GM19328 (cell line): ENCODE results near the gene RTL10.

ENCODE experiments used
- ATAC-seq: cut with Tn5 transposase; IDR thresholded peaks from one replicate; pipeline ENCODE4 v1.9.1; 2021; ENCODE audit warnings: mild to moderate bottlenecking, moderate library complexity; ENCODE audit not compliant: unreplicated experiment

RTL10 gene

DNA sequence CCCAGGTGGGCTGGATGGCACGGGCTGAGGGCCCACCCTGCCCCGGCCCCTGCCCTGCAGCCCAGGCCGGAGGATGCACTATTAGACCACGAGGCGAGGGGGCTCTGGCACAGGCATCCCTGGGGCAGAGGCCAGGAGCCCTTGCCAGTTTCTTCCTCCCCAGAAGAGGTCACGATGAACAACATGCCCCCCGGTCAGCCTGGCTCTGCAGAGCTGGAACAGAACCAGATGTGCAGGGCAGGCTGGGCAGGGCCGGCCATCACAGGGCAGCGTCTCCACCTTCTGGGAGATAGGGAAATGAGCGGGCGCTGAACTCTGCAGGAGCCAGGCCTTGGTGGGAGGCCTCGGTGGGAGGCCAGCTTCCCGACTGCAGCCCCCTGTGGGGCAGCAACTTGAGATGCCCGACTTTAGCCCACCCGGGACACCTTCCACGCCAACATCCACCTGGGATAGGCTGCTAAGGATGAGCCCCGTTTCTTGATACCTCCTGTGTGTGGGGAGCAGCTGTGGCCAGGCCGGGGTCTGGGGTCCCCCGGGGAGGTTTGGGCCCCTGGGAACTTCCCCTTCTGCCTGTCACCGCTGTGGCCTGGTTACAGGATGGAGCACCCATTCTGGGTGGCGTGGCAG is 21.8 kb upstream of the RTL10 start:
- ATAC-seq, result no peak

DNA sequence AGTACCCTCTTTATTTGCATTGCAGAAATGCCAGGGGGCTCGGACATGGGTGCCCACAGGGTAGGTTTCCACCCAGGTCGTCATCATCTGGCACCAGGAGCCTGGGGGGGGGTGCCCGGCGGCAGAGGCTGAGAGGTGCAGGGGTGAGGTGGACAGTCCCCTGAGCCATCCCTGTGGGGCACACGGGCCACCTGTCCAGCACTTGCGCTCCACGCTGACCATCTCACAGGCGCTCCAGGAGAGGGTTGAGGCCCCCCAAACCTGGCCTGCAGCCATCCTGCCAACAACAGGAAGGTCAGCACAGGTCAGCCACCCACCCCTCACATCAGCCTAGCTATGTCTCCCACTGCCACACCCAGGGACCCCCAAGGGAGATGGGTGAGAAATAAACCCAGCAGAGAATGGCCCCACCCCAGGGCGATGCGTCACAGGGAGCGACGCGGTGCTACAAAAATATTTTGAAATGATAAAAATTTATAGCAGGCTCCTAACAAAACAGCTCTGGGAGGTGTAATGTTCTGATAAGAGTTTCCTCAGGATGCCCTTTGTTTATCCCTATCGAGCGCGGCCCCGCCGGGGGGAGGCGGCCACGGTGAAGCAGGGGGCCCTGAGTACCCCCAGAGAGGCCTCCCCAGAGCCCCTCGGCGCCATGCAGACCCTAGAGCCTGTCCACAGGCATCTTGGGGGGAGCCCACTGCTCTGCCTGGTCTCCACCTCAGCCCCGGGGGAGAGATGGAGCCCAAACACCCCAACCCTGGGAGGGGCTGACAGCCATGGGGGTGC is 21.0 kb upstream of the RTL10 start:
- no peak for ATAC-seq

DNA sequence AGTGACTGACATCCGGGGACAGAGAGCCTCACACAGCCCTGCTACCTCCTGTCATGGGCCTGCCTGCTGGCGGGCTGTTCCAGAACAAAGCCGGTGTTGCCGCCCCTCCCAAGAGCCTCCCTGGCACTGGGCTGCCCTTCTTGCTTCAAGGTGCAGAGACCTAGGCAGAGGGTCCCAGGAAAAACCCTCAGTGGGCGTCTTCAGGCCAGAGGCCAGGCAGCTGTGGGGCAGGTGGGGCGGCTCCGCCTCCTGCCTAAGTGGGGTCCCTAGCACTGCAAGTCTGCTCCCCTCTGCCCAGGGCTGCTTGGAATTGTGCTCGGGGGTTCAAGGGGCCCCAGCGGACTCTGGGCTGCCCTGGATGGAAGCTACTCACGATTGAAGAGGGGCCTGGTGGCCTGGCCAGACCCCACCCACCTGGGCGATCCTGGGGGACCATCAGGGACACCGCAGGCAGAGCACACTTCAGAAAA is 20.4 kb upstream of the RTL10 start:
- ATAC-seq, result no peak

DNA sequence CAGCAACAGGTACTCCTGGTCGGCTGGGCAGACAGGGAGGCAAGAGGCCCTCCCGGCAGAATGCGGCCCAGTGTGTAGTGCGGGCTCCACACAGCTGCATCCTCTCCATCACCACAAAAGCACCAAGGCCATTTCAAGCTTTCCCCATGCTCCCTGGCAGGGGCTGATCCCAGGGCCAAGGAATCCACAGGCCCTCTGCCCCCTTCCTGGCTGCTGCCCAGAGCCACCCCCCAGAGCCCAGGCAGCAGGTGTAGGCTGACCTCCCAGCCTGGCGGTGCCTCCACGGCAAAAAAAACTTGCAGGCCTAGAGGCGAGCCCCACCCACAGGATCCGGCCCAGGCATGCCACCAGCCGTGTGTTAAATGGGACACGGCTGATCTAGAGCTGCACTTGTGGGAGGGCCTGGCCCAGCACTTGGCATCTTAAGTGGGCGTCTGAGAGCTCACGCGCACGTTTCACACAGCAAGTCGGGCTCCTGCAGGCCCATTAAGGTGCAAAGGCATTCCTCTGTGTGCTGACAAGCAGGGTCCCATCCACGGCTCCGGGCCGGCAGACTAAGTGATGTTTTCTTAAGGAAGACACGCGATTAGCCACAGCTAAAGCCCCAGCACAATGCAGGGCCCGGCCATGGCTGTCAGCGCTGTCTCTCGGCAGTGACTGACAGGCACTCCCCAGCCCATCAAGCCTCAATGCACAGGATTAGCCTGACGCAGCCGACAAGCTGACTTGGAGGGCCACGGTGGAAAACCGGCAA is 19.8 kb upstream of the RTL10 start:
- no peak for ATAC-seq

DNA sequence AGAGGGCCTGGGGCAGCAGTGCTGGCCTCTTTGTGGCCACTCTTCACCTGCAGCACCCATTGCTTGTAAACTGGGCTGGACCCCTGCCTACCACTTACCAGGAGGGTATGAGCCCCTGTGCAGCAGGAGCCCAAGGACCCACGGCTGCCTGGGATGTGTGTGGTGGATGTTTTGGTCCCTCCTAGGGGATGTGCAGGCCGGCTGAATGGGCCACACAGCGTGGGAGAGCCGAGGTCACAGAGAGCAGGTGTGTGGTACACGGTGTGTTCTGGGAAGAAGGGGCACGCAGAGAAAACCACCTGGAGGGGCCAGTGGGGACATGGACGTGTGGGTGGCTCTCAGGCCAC is 19.3 kb upstream of the RTL10 start:
- ATAC-seq, result no peak

DNA sequence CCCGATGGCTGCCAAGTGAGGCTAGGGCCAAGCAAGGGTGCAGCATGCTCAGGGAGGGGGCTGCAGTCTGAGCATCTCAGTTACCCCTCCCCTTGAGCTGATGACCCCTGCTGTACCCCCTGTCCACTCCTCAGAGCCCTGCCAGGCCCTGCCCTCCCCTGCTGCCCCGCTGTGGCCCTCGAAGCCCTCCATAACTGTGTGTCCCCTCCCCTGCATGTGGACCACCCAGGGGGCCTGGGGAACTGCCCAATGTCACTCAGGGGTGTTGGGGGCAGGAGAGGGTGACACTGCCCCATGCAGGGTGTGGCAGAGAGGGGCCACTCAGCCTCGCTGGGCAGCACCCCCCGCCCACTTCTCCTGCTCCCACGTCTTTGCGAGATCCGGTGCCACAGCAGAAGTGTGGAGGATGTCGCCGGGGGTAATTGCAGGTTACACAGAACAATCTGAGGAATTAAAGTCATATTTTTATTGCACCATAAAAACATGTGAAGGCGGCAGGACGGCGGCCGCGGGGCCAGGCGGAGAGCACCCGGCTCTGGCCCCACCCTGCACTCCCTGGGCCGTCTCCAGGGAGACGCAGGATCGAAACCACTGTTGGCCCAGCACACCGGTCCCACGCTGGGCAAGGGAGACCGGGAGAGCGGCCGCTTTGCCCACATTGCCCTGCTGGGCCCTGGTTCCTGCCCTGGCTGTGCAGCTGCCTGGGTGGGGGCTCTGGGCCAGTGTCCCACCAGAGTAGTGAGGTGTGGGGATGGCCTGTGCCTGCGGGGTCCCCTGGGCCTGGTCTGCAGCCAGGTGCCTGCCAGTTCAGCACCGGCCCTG is 18.7 kb upstream of the RTL10 start:
- no peak for ATAC-seq

DNA sequence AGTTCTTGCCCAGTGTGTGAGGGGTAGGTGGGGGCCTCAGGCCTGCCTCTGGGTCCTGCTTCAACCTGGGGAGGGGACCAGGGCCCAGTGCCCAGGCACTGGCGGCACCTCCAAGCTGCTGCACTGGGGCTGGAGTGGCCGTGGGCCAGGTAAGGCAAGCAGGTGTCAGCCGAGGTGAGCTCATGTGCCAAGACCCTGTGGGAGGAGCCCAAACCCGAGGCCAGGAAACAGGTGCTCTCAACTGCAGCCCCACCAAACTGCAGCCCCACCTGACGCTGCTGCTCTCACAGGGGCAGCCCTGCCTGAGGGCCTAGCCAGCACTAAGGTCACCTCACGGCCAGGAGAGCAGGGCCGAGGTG is 18.1 kb upstream of the RTL10 start:
- no peak for ATAC-seq

DNA sequence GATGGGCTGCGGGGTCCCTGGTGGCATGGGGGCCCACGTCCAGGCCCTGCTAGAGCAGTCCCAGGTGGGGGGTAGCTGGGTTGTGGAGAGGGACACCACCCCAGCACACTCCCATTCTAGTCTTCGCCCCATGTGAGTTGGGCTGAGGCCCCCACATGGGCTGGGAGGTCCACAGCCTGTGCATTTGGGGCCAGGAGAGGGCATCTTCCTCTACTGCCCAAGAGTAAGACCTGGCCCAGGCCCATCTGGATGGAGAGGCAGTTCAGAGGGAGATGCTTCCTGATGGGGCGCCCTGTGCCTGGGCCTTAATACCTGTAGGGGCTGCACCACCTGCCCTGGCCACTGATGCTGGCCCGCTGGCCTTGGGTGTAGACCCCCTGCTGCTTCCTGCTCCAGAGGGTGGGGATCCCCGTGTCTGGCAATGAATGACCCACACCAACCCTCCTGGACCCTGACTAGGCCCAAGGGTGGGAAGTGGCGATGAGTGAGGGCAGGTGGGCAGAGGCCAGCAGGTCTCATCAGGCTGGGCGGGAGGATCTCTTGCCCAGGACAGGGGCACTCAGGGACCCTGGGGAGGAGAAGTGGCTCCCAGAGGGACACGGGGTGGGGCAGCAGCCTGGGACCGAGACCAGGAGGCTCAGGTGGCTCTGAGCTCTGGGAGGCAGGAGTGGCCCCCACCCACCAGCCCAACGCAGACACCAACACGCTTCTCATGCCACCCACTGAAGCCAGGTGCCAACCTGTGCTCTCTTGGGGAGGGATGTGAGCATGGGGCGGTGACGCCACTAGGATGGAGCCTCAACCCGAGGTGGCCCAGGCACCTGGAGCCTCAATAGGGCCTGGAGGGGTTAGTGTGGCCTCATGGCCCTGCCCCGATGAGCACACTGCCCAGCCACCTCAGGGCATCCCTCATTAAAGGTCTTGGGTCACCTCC is 17.4 kb upstream of the RTL10 start:
- no peak for ATAC-seq

DNA sequence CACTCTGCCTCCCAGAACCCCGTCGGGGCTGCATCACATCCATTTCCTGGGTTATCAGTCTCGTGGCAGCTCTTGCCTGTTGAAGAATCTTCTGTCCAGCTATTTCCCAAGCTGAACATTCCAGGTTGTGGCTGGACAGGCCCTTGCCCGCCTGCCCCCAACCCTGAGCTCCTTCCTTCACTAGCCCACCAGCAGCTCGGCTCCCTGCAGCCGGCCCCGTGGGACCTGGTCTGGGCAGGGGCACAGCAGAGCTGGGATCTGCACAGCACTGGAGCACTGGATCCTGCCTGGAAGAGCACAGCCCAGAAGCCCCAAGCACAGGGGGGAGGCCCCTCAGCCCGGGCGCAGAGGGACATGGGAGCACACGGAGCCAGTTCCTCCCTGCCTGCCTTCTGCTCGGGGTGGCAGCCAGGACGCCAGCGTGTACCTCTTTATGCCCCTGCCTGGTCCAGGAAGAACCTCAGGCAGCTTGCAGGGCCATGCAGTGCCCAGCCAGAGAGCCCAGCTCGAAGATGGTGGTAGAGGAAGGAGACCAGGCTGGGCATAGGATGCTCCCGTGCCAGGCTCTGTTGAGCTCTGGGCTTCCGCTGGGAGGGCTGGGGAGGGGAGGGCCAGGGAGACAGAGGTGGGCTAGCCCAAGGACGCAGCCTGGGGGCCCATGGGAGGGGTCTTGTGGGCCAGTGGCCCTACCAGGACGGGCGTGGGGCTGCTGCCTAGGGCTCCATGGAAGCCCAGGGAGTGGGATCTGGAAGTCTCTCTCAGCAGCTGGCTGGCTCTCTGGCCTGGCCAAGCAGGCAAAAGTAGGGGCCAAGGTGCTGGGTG is 16.6 kb upstream of the RTL10 start:
- no peak for ATAC-seq

DNA sequence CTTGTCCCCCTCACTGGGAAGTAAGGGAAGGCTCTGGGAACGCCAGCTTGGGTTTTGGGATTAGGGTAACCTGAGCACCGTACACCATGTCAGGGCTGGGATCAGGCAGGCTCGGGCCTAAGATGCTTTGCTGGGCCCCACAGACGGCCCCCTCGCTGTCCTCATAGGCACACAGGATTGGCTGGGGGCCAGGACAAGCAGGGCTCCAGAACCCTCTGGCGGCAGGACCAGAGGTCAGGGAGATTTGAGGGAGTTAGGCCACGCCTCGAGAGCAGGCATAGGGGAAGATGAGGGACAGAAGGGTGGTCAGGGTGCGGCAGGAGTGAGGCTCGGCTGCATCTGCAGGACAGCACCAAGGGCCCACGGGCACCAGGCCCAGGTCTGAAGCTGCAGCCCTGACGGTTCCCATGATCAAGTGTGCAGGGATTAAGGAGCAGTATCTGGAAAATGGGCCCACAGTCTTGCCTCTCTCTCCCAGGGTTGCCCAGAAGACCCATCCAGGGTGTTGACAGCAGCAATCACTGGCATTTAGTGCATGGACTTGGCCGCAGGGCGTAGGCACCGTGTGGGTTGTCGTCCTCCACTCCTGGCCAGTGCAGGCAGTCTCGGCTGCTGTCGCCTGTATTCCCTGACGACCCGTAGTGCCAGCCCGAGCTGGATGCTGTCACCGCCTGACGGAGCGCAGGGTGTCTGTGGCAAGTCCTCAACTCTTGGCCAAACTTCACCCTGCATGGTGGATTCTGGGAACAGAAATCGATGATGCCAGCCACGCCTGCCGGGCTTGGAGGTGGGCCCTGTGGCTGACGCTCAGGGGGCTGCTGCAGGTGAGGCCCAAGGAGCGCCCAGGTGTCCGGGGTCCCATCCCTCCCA is 15.7 kb upstream of the RTL10 start:
- no peak for ATAC-seq

DNA sequence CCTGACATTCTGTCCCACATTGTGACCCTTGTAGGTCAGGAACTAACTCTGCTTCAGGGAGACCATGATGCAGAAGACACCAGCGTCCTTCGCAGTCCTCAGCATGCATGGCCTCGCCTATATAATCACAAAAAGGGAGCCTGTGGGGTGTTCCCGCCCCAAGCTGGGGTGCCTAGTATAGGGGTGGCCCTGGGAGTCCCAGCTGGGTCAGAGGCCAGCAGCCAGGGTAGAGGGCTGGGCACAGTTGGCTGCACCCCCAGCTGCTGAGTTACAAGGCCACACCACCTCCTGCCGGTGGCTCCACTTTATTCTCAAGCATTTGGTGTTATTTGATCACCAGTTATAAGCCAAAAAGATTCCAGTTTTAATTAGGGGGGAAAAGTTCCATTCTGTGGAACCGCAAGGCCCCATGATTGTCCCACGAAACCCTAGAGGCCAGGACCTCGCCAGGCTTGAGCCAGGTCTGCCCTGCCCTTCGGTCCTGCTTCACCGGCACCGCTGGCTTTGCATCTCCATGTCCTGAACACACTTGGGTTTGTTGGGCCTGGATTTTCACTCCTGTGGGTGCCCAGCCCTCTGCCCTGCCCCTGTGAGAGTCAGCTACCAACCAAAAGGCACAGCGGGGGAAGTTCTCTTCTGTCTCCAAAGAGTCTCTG is 15.0 kb upstream of the RTL10 start:
- no peak for ATAC-seq

DNA sequence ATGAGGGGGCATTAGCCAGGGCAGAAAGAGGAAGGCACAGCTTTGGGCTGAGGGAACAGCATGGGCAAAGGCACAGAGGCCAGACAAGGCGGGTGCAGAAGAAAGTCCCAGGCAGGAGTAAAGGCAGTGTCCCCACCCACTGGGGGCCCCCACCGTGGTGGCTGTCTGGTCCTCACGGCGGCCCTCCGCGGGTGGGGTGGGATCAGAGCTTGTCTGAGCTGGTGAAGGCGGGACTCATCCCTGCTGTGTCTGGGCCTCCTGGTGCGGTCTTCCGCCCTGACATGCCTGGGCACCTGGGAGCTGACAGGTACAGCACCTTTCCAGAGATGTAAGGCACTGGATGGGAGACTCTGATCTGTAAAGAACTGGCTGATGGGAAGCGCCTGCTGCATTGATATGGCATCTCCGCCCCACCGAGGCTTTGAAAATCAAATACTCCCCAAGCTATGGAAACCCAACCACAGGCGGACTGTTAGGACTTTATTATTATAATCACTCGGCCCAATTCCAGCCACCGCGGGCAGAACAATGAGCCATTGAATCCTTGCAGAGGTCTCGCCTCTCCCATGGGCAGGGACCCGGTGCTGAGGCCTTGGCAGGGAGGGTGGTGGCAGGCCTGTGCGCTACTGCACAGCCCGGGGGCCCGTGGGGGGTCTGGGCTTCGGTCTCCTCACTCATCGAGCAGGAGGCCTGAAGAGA is 14.2 kb upstream of the RTL10 start:
- no peak for ATAC-seq

DNA sequence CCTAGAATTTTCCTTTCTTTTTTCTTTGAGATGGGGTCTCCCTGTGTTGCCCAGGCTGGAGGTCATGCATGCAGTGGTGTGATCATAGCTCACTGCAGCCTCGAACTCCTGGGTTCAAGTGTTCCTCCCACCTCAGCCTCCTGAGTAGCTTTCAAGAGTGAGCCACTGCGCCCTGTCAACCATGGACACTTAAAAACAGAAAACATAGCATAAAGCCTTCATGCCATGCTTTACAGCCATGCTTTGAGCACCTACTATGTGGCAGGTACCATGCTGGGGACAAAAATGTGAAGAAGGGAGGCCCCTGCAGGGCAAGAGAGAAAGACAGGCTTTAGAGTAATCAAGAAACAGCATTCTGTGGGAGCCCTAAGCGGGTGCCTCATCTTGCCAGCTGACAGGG is 13.7 kb upstream of the RTL10 start:
- no peak for ATAC-seq

DNA sequence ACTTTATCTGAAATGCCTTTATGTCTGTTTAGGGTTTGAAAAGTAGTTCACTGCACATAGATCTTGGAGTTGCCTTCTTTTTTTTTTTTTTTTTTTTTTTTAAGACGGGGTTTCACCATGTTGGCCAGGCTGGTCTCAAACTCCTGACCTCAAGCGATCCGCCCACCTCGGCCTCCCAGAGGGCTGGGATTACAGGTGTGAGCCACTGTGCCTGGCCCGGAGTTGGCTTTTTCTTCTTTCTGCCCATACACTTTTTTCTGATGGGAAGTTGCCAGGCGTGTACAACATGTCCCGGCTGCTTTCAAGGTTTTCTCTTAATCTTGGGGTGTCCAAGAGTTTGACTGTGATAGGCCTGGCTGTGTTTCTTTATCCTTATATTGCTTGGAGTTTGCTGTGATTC is 12.9 kb upstream of the RTL10 start:
- ATAC-seq, result no peak

DNA sequence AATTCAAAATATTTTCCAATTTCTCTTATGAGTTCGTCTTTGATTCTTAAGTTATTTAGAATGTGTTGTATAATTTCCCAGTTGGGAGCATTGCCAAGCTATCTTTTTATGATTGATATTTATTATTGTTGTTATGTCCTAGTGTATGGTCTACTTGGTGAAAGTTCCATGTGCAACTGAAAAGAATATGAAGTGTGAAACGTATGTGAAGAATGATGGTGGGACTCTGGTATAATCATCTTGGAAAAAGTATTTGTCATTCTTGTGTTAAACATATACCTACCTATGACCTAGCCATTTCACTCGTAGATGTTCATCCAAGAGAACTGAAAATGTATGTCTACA is 12.0 kb upstream of the RTL10 start:
- no peak for ATAC-seq

DNA sequence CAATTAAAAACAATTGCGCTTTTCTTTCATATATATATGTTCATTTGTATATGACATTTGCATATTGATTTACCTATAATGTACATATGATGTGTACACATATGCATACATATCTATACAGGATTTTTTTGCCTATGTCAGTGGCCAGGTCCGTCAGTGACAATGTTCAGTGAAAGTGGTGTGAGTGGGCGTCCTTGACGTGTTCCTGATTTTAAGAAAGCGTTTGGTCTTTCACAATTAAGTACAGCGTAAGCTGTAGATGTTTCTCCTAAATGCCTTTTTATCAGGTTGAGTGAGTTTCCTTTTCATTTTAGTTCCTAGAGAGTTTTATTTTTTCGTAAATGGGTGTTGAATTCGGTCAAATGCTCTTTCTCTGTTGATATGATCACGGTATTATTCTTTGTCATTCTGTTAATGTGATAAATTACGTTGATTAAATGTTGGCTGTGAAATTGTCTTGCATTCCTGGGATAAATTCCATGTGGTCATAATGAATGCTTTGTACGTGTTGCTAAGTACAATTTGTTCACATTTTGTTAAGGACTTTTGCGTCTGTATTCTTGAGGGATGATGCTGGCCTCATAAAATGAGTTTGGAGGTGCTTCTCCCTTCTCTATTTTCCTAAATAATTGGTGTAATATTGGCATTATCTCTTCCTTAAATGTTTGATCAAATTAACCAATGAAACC is 10.6 kb upstream of the RTL10 start:
- ATAC-seq, result no peak
